Activated CD8-positive, alpha-beta T cell treated with anti-CD3 and anti-CD28 coated beads for 36 hours (primary cell): ENCODE data around the gene RNF4. TPM values are rescaled to one million over a fixed set of nuclear protein-coding genes. Genes with fewer than 3 reads are reported as not detected.

Experiments
- ATAC-seq: fragments of 200-7000 bp; cut with Tn5 transposase; one replicate; pipeline ENCODE4 v1.10.0; 2021; ENCODE audit warnings: mild to moderate bottlenecking, moderate library complexity
- CTCF ChIA-PET: fragments of 350-600 bp; sonication (Branson Sonifier 250); formaldehyde crosslinking; loops from one replicate; lab custom pipeline; 2021; ENCODE audit warnings: antibody characterized with exemption; lab: Charles Lee
- POLR2A ChIA-PET: fragments of 350-600 bp; sonication (Branson Sonifier 250); formaldehyde crosslinking; loops from one replicate; lab custom pipeline; 2021; ENCODE audit warnings: antibody characterized with exemption; lab: Charles Lee
- DNase-seq: peaks from one replicate; pipeline ENCODE4 v3.0.0-alpha.2; 2020
- H3K27ac Mint-ChIP-seq: one replicate; pipeline ENCODE4 v1.8.0; 2021; ENCODE audit warnings: mild to moderate bottlenecking, mixed read lengths
- H3K27me3 Mint-ChIP-seq: one replicate; pipeline ENCODE4 v1.8.0; 2021; ENCODE audit warnings: mixed read lengths
- H3K36me3 Mint-ChIP-seq: one replicate; pipeline ENCODE4 v1.8.0; 2021; ENCODE audit warnings: low read depth, mixed read lengths
- H3K4me1 Mint-ChIP-seq: one replicate; pipeline ENCODE4 v1.8.0; 2021; ENCODE audit warnings: low read depth, mixed read lengths
- H3K4me3 Mint-ChIP-seq: one replicate; pipeline ENCODE4 v1.8.0; 2021; ENCODE audit warnings: mild to moderate bottlenecking, moderate library complexity, mixed read lengths
- H3K9me3 Mint-ChIP-seq: one replicate; pipeline ENCODE4 v1.8.0; 2021; ENCODE audit warnings: mixed read lengths
- CTCF ChIP-seq: fragments of 200-600 bp; IDR thresholded peaks from one replicate; pipeline ENCODE4 v1.8.0; 2022; ENCODE audit warnings: antibody characterized with exemption, mild to moderate bottlenecking
- intact Hi-C: fragments of 100-400 bp; cut with micrococcal nuclease; formaldehyde crosslinking; loops from one replicate; pipeline ENCODE4 v1.10.0; 2022
- total RNA-seq, 2 experiments: library from RNA; stranded (reverse); gene quantifications; one replicate each; pipeline ENCODE4 v1.2.3, GENCODE V29; 2021

The RNF4 gene
- total RNA-seq, 2 experiments from 2014 or later = 94.6 to 96.2 TPM

GRCh38 chr4:2442175-2442993, 26.5 kb upstream of the RNF4 start:
- no peak overlapping the region for H3K4me3 Mint-ChIP-seq
- H3K27ac Mint-ChIP-seq = no peak overlapping the region
- no peaks in the 10 kb centered on the region for H3K36me3 Mint-ChIP-seq
- CTCF ChIA-PET = interaction anchor here (0.8 to 5.5 kb wide), 24 partner anchors 9 to 226 kb away, joined by 3 to 40 read pairs (median 6); partner anchors contain the start of gene RNF4
- intact Hi-C loops = loop anchor here (10.0 kb wide), 1 partner anchor 228 kb away; no protein-coding TSS in a partner anchor
- DNase-seq (no peak), ATAC-seq (no peak)
- POLR2A ChIA-PET = interaction anchor here (0.9 kb wide), 1 partner anchor 30 kb away, joined by 3 read pairs; no protein-coding TSS in a partner anchor
- no peak for TF ChIP-seq CTCF
- no peaks in the 10 kb centered on the region for H3K27me3 Mint-ChIP-seq
- H3K9me3 Mint-ChIP-seq = no peaks in the 10 kb centered on the region
- peaks cover 4% of the 10 kb centered on the region for H3K4me1 Mint-ChIP-seq

- ATAC-seq = no peak
- POLR2A ChIA-PET = no interaction called here
- CTCF ChIA-PET = interaction anchor here (1.0 to 5.5 kb wide), 9 partner anchors 12 to 223 kb away, joined by 3 to 40 read pairs (median 11); partner anchors contain the start of gene RNF4
- Mint-ChIP-seq H3K36me3 (no peaks in the 10 kb centered on the region), H3K27me3 (no peaks in the 10 kb centered on the region), H3K27ac (no peak overlapping the region), H3K4me1 (peaks cover 4% of the 10 kb centered on the region), H3K4me3 (no peak overlapping the region), H3K9me3 (no peaks in the 10 kb centered on the region)
- intact Hi-C loops = loop anchor here (10.0 kb wide), 1 partner anchor 228 kb away; no protein-coding TSS in a partner anchor
- no peak for TF ChIP-seq CTCF
- DNase-seq = no peak
Observed at GRCh38 chr4:2443061-2443730, 25.7 kb upstream of the RNF4 start.

GRCh38 chr4:2443956-2444740, 24.8 kb upstream of the RNF4 start:
- no peak for ATAC-seq
- DNase-seq = no peak
- Mint-ChIP-seq H3K9me3 (no peaks in the 10 kb centered on the region), H3K4me1 (peaks cover 4% of the 10 kb centered on the region), H3K4me3 (no peak overlapping the region), H3K27ac (no peak overlapping the region), H3K36me3 (no peaks in the 10 kb centered on the region), H3K27me3 (no peaks in the 10 kb centered on the region)
- intact Hi-C loops = loop anchor here (10.0 kb wide), 1 partner anchor 229 kb away; no protein-coding TSS in a partner anchor
- ChIA-PET POLR2A (interaction anchor here (2.0 kb wide), 1 partner anchor 21 kb away, joined by 5 read pairs; no protein-coding TSS in a partner anchor), CTCF (interaction anchor here (1.0 to 5.5 kb wide), 6 partner anchors 16 to 227 kb away, joined by 3 to 40 read pairs (median 5); no protein-coding TSS in a partner anchor)
- TF ChIP-seq CTCF = no peak

- no peak for DNase-seq
- no peaks in the 10 kb centered on the region for H3K27me3 Mint-ChIP-seq
- no peaks in the 10 kb centered on the region for H3K9me3 Mint-ChIP-seq
- H3K4me1 Mint-ChIP-seq = peaks cover 4% of the 10 kb centered on the region
- ChIA-PET CTCF (interaction anchor here (1.0 to 5.5 kb wide), 3 partner anchors 17 to 228 kb away, joined by 3 to 40 read pairs (median 4); no protein-coding TSS in a partner anchor), POLR2A (interaction anchor here (2.0 kb wide), 1 partner anchor 20 kb away, joined by 5 read pairs; no protein-coding TSS in a partner anchor)
- ATAC-seq = no peak
- no peak overlapping the region for H3K27ac Mint-ChIP-seq
- intact Hi-C loops = loop anchor here (10.0 kb wide), 1 partner anchor 230 kb away; no protein-coding TSS in a partner anchor
- no peak overlapping the region for H3K4me3 Mint-ChIP-seq
- no peak for TF ChIP-seq CTCF
- no peaks in the 10 kb centered on the region for H3K36me3 Mint-ChIP-seq
Observed at GRCh38 chr4:2445130-2445529, 23.8 kb upstream of the RNF4 start.
